Measurements from ENCODE around the gene DCTN1.
"Not testable (repeated sequence)": the region's sequence is repeated elsewhere in the genome, so short reads cannot be mapped to it uniquely, and the experiment has no call there.

Gene DCTN1

GRCh38 chr2:74349889-74350288 lies 30.2 kb downstream of the DCTN1 start:
- Histone ChIP-seq H3K36me3 (ENCODE audit: control insufficient read depth, insufficient read depth, low read length) (no peaks in the 10 kb centered on the region), H3K4me1 (ENCODE audit: control insufficient read depth, insufficient read depth, low read length, poor library complexity, severe bottlenecking) (no peaks in the 10 kb centered on the region), H3K4me3 (ENCODE audit: insufficient read depth, low read depth, low read length, poor library complexity, severe bottlenecking) (no peak overlapping the region), H3K27ac (ENCODE audit: insufficient read depth, low read length, poor library complexity, severe bottlenecking) (no peak overlapping the region), H3K27me3 (replicated peaks; ENCODE audit: control insufficient read depth, insufficient read depth, low read length, poor library complexity, severe bottlenecking) (no peaks in the 10 kb centered on the region), H3K9me3 (ENCODE audit: control insufficient read depth, low read length) (no peaks in the 10 kb centered on the region)
- no peak for DNase-seq

GRCh38 chr2:74347742-74348141 lies 32.4 kb downstream of the DCTN1 start:
- Histone ChIP-seq H3K27me3 (replicated peaks; ENCODE audit: control insufficient read depth, insufficient read depth, low read length, poor library complexity, severe bottlenecking) (no peaks in the 10 kb centered on the region), H3K4me3 (ENCODE audit: insufficient read depth, low read depth, low read length, poor library complexity, severe bottlenecking) (no peak overlapping the region), H3K4me1 (ENCODE audit: control insufficient read depth, insufficient read depth, low read length, poor library complexity, severe bottlenecking) (no peaks in the 10 kb centered on the region), H3K36me3 (ENCODE audit: control insufficient read depth, insufficient read depth, low read length) (no peaks in the 10 kb centered on the region), H3K27ac (ENCODE audit: insufficient read depth, low read length, poor library complexity, severe bottlenecking) (no peak overlapping the region), H3K9me3 (ENCODE audit: control insufficient read depth, low read length) (no peaks in the 10 kb centered on the region)
- DNase-seq, result no peak

GRCh38 chr2:74347303-74347702 lies 32.8 kb downstream of the DCTN1 start:
- no peaks in the 10 kb centered on the region for H3K36me3 ChIP-seq (ENCODE audit: control insufficient read depth, insufficient read depth, low read length)
- H3K27ac ChIP-seq (ENCODE audit: insufficient read depth, low read length, poor library complexity, severe bottlenecking), result no peak overlapping the region
- H3K9me3 ChIP-seq (ENCODE audit: control insufficient read depth, low read length), result no peaks in the 10 kb centered on the region
- no peaks in the 10 kb centered on the region for H3K4me1 ChIP-seq (ENCODE audit: control insufficient read depth, insufficient read depth, low read length, poor library complexity, severe bottlenecking)
- H3K4me3 ChIP-seq (ENCODE audit: insufficient read depth, low read depth, low read length, poor library complexity, severe bottlenecking), result no peak overlapping the region
- no peak for DNase-seq
- no peaks in the 10 kb centered on the region for H3K27me3 ChIP-seq (replicated peaks; ENCODE audit: control insufficient read depth, insufficient read depth, low read length, poor library complexity, severe bottlenecking)

- no peak overlapping the region for H3K4me3 ChIP-seq (ENCODE audit: insufficient read depth, low read depth, low read length, poor library complexity, severe bottlenecking)
- H3K9me3 ChIP-seq (ENCODE audit: control insufficient read depth, low read length), result no peaks in the 10 kb centered on the region
- no peaks in the 10 kb centered on the region for H3K4me1 ChIP-seq (ENCODE audit: control insufficient read depth, insufficient read depth, low read length, poor library complexity, severe bottlenecking)
- H3K27me3 ChIP-seq (replicated peaks; ENCODE audit: control insufficient read depth, insufficient read depth, low read length, poor library complexity, severe bottlenecking), result no peaks in the 10 kb centered on the region
- H3K27ac ChIP-seq (ENCODE audit: insufficient read depth, low read length, poor library complexity, severe bottlenecking), result no peak overlapping the region
- DNase-seq, result no peak
- no peaks in the 10 kb centered on the region for H3K36me3 ChIP-seq (ENCODE audit: control insufficient read depth, insufficient read depth, low read length)
These were observed 34.7 kb downstream of the DCTN1 start for GRCh38 chr2:74345272-74345943.

- Histone ChIP-seq H3K9me3 (ENCODE audit: control insufficient read depth, low read length) (no peaks in the 10 kb centered on the region), H3K27me3 (replicated peaks; ENCODE audit: control insufficient read depth, insufficient read depth, low read length, poor library complexity, severe bottlenecking) (no peaks in the 10 kb centered on the region), H3K27ac (ENCODE audit: insufficient read depth, low read length, poor library complexity, severe bottlenecking) (no peak within 1 kb of the TSS), H3K4me3 (ENCODE audit: insufficient read depth, low read depth, low read length, poor library complexity, severe bottlenecking) (no peak within 1 kb of the TSS), H3K36me3 (ENCODE audit: control insufficient read depth, insufficient read depth, low read length) (no peaks in the 10 kb centered on the region), H3K4me1 (ENCODE audit: control insufficient read depth, insufficient read depth, low read length, poor library complexity, severe bottlenecking) (no peaks in the 10 kb centered on the region)
- DNase-seq, result no peak
These were observed 36.8 kb downstream of the DCTN1 start, which contains the start of gene SLC4A5 for GRCh38 chr2:74343316-74343715. SLC4A5 (minus strand) TSS chr2:74343416; CDS start chr2:74315023, 28,393 bp downstream.

- not testable (repeated sequence) for DNase-seq; H3K9me3 ChIP-seq (ENCODE audit: control insufficient read depth, low read length); H3K27me3 ChIP-seq (replicated peaks; ENCODE audit: control insufficient read depth, insufficient read depth, low read length, poor library complexity, severe bottlenecking); H3K4me3 ChIP-seq (ENCODE audit: insufficient read depth, low read depth, low read length, poor library complexity, severe bottlenecking); H3K4me1 ChIP-seq (ENCODE audit: control insufficient read depth, insufficient read depth, low read length, poor library complexity, severe bottlenecking); H3K27ac ChIP-seq (ENCODE audit: insufficient read depth, low read length, poor library complexity, severe bottlenecking)
- H3K36me3 ChIP-seq (ENCODE audit: control insufficient read depth, insufficient read depth, low read length), result peaks cover 13% of the 10 kb centered on the region
These were observed 43.9 kb downstream of the DCTN1 start for GRCh38 chr2:74336227-74336626.

- no peak overlapping the region for H3K4me3 ChIP-seq (ENCODE audit: insufficient read depth, low read depth, low read length, poor library complexity, severe bottlenecking)
- H3K27me3 ChIP-seq (replicated peaks; ENCODE audit: control insufficient read depth, insufficient read depth, low read length, poor library complexity, severe bottlenecking), result no peaks in the 10 kb centered on the region
- H3K4me1 ChIP-seq (ENCODE audit: control insufficient read depth, insufficient read depth, low read length, poor library complexity, severe bottlenecking), result peaks cover 5% of the 10 kb centered on the region
- peaks cover 17% of the 10 kb centered on the region for H3K36me3 ChIP-seq (ENCODE audit: control insufficient read depth, insufficient read depth, low read length)
- H3K27ac ChIP-seq (ENCODE audit: insufficient read depth, low read length, poor library complexity, severe bottlenecking), result no peak overlapping the region
- peak; percentile 48 to 69 (median 55) for DNase-seq
- H3K9me3 ChIP-seq (ENCODE audit: control insufficient read depth, low read length), result no peaks in the 10 kb centered on the region
These were observed 45.2 kb downstream of the DCTN1 start for GRCh38 chr2:74334931-74335333.

GRCh38 chr2:74333896-74334586 lies 46.1 kb downstream of the DCTN1 start:
- Histone ChIP-seq H3K4me1 (ENCODE audit: control insufficient read depth, insufficient read depth, low read length, poor library complexity, severe bottlenecking) (peaks cover 5% of the 10 kb centered on the region), H3K27me3 (replicated peaks; ENCODE audit: control insufficient read depth, insufficient read depth, low read length, poor library complexity, severe bottlenecking) (no peaks in the 10 kb centered on the region), H3K27ac (ENCODE audit: insufficient read depth, low read length, poor library complexity, severe bottlenecking) (no peak overlapping the region), H3K36me3 (ENCODE audit: control insufficient read depth, insufficient read depth, low read length) (peaks cover 17% of the 10 kb centered on the region), H3K9me3 (ENCODE audit: control insufficient read depth, low read length) (no peaks in the 10 kb centered on the region), H3K4me3 (ENCODE audit: insufficient read depth, low read depth, low read length, poor library complexity, severe bottlenecking) (no peak overlapping the region)
- DNase-seq, result no peak

- Histone ChIP-seq H3K36me3 (ENCODE audit: control insufficient read depth, insufficient read depth, low read length) (peaks cover 17% of the 10 kb centered on the region), H3K4me1 (ENCODE audit: control insufficient read depth, insufficient read depth, low read length, poor library complexity, severe bottlenecking) (peaks cover 5% of the 10 kb centered on the region), H3K4me3 (ENCODE audit: insufficient read depth, low read depth, low read length, poor library complexity, severe bottlenecking) (no peak overlapping the region), H3K27ac (ENCODE audit: insufficient read depth, low read length, poor library complexity, severe bottlenecking) (no peak overlapping the region), H3K9me3 (ENCODE audit: control insufficient read depth, low read length) (no peaks in the 10 kb centered on the region), H3K27me3 (replicated peaks; ENCODE audit: control insufficient read depth, insufficient read depth, low read length, poor library complexity, severe bottlenecking) (no peaks in the 10 kb centered on the region)
- DNase-seq, result no peak
These were observed 46.9 kb downstream of the DCTN1 start for GRCh38 chr2:74333175-74333574.

- Histone ChIP-seq H3K9me3 (ENCODE audit: control insufficient read depth, low read length) (no peaks in the 10 kb centered on the region), H3K27me3 (replicated peaks; ENCODE audit: control insufficient read depth, insufficient read depth, low read length, poor library complexity, severe bottlenecking) (no peaks in the 10 kb centered on the region), H3K27ac (ENCODE audit: insufficient read depth, low read length, poor library complexity, severe bottlenecking) (no peak overlapping the region), H3K4me3 (ENCODE audit: insufficient read depth, low read depth, low read length, poor library complexity, severe bottlenecking) (no peak overlapping the region), H3K4me1 (ENCODE audit: control insufficient read depth, insufficient read depth, low read length, poor library complexity, severe bottlenecking) (peaks cover 5% of the 10 kb centered on the region), H3K36me3 (ENCODE audit: control insufficient read depth, insufficient read depth, low read length) (peaks cover 17% of the 10 kb centered on the region)
- no peak for DNase-seq
These were observed 47.4 kb downstream of the DCTN1 start for GRCh38 chr2:74332550-74333174.

All from effector memory CD4-positive, alpha-beta T cell (primary cell).